HFFc6 (cell line): ENCODE measurements around the gene THSD7B. TPM values are rescaled to one million over a fixed set of nuclear protein-coding genes. Genes with fewer than 3 reads are reported as not detected.

Experiments used
- DNase-seq: peaks from one replicate; pipeline ENCODE4 v3.0.0-alpha.2; 2018
- H3K27ac Mint-ChIP-seq: 2 replicates; pipeline ENCODE4 v1.8.0; 2020; ENCODE audit warnings: mild to moderate bottlenecking, mixed read lengths
- H3K27me3 Mint-ChIP-seq: 2 replicates; pipeline ENCODE4 v1.8.0; 2021; ENCODE audit warnings: mild to moderate bottlenecking, moderate library complexity, mixed read lengths; ENCODE audit not compliant: insufficient read depth
- H3K36me3 Mint-ChIP-seq: 2 replicates; pipeline ENCODE4 v1.8.0; 2021; ENCODE audit warnings: low read depth, mixed read lengths
- H3K4me1 Mint-ChIP-seq: 2 replicates; pipeline ENCODE4 v1.8.0; 2020; ENCODE audit warnings: low read depth, mixed read lengths
- H3K4me3 Mint-ChIP-seq: 2 replicates; pipeline ENCODE4 v1.8.0; 2020; ENCODE audit warnings: mild to moderate bottlenecking, moderate library complexity, mixed read lengths
- H3K9me3 Mint-ChIP-seq: 2 replicates; pipeline ENCODE4 v1.8.0; 2020; ENCODE audit warnings: mild to moderate bottlenecking, mixed read lengths
- total RNA-seq, 6 experiments: library from RNA; stranded (reverse); fragmentation: NEBNext Ultra II Directional; extraction: Animal tissue kit (Norgen Biotek cat#: 25700); gene quantifications; 2 replicates in 1 of 6; 3 replicates in 5 of 6; pipeline ENCODE4 v1.2.3, GENCODE V29; 2021
- TF ChIP-seq, protein P1 (sequence below): fragments of 200-600 bp; sonication (generic); IDR thresholded peaks from 2 replicates; pipeline ENCODE4 v1.5.0; 2021; ENCODE audit warnings: antibody characterized with exemption, mild to moderate bottlenecking

THSD7B gene
- total RNA-seq, 6 experiments from 2014 or later, result 0.10 to 0.25 (median 0.22) TPM; not detected in 2

DNA sequence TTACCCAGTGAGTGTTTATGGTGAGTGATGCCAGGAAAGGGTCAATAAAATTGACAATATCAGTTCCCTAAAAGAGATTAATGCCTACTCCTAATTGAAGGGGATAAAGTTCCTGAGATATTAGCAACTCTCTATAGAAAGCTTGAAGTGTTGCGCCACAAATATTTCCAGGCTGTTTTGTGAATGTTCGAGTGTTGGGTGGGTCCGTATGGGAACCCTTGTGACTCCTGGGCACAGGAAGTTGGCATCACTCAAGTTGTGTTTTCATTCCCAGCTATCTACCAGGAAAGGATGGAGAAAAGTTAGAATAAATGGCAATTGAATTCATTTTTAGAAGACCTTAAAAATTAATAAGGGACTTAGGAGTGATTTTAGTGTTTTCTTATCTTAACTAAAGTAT is 472.7 kb downstream of the THSD7B start:
- DNase-seq, result no peak
- H3K27me3 Mint-ChIP-seq, result no peaks in the 10 kb centered on the region; the same call in 1 of the 2 replicates
- peaks cover 14% of the 10 kb centered on the region; the same call in 1 of the 2 replicates for H3K36me3 Mint-ChIP-seq
- no peaks in the 10 kb centered on the region for H3K9me3 Mint-ChIP-seq
- peaks cover 25% of the 10 kb centered on the region for H3K4me1 Mint-ChIP-seq
- TF ChIP-seq, protein P1, sequence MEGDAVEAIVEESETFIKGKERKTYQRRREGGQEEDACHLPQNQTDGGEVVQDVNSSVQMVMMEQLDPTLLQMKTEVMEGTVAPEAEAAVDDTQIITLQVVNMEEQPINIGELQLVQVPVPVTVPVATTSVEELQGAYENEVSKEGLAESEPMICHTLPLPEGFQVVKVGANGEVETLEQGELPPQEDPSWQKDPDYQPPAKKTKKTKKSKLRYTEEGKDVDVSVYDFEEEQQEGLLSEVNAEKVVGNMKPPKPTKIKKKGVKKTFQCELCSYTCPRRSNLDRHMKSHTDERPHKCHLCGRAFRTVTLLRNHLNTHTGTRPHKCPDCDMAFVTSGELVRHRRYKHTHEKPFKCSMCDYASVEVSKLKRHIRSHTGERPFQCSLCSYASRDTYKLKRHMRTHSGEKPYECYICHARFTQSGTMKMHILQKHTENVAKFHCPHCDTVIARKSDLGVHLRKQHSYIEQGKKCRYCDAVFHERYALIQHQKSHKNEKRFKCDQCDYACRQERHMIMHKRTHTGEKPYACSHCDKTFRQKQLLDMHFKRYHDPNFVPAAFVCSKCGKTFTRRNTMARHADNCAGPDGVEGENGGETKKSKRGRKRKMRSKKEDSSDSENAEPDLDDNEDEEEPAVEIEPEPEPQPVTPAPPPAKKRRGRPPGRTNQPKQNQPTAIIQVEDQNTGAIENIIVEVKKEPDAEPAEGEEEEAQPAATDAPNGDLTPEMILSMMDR, result no peak
- H3K27ac Mint-ChIP-seq, result no peak overlapping the region
- no peak overlapping the region for H3K4me3 Mint-ChIP-seq

- Mint-ChIP-seq H3K36me3 (no peaks in the 10 kb centered on the region), H3K4me1 (peaks cover 52% of the 10 kb centered on the region), H3K27ac (no peak overlapping the region), H3K4me3 (no peak overlapping the region), H3K27me3 (no peaks in the 10 kb centered on the region; the same call in 1 of the 2 replicates), H3K9me3 (no peaks in the 10 kb centered on the region)
- DNase-seq, result no peak
- TF ChIP-seq, protein P1, result no peak
Measured at GRCh38 chr2:137249463-137250130, 484.3 kb downstream of the THSD7B start.

DNA sequence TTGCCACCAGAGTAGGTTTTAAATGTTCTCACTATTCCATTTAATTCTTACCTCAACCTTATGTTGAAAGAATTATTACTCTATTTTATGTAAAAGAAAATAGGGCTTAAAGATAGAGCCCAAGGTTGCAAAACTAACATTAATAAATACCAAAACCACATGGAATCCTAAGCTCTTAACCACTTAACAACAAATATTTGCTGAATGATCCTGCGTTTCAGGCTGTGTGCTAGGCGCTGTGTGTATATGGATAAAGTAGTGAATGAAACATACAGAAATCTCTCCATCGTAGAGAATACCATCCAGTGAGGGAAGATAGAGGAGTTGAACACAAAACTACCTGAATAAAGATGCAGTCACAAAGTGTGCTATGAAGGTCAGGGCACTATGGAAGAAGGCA is 485.1 kb downstream of the THSD7B start:
- Mint-ChIP-seq H3K27ac (no peak overlapping the region), H3K4me1 (peaks cover 60% of the 10 kb centered on the region), H3K9me3 (no peaks in the 10 kb centered on the region), H3K4me3 (no peak overlapping the region), H3K27me3 (no peaks in the 10 kb centered on the region; the same call in 1 of the 2 replicates), H3K36me3 (no peaks in the 10 kb centered on the region)
- TF ChIP-seq, protein P1, result no peak
- no peak for DNase-seq

DNA sequence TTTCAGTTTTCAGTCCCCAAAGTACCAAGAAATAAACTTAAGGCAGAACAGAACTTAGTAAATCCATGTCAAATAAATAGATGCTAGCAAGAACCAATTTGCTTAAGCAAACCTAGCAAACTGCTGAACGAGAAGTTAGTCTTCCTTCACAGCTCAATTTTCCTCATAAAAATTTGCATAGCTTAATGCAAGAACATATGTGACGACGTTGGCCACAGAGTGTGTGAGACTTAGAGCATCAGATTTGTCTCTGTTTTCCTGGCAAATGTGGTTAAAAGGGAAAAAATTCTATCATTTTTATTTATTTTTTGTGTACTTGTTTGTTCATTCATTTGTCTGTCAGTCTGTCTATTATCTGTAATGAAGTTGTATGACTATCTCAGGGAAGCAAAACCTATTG is 485.7 kb downstream of the THSD7B start:
- no peak overlapping the region for H3K4me3 Mint-ChIP-seq
- no peak for DNase-seq
- H3K4me1 Mint-ChIP-seq, result peaks cover 66% of the 10 kb centered on the region
- TF ChIP-seq, protein P1, result no peak
- H3K27ac Mint-ChIP-seq, result no peak overlapping the region
- H3K36me3 Mint-ChIP-seq, result no peaks in the 10 kb centered on the region
- H3K9me3 Mint-ChIP-seq, result no peaks in the 10 kb centered on the region
- no peaks in the 10 kb centered on the region; the same call in 1 of the 2 replicates for H3K27me3 Mint-ChIP-seq

DNA sequence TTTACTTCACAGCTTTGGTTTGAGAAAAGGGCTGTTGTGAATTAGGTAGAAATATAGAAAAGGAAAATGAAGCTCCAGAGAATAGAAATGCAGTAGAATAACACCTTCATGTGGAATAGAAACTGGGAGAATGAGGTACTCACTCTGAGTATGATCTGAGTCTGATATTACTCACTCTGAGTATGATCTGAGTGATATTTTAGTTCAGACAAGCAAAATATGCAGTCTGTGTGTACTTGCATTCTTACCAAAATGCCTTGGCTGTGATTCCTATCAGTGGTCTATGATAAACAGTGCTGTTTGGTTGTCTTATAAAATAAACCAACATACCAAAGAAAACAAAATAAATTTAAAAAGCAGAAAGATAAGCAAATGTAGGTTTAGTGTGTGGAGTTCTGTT is 487.6 kb downstream of the THSD7B start:
- H3K4me3 Mint-ChIP-seq, result no peak overlapping the region
- no peaks in the 10 kb centered on the region for H3K36me3 Mint-ChIP-seq
- TF ChIP-seq, protein P1, result no peak
- peaks cover 79% of the 10 kb centered on the region for H3K4me1 Mint-ChIP-seq
- peak overlapping the region; percentile 40 for H3K27ac Mint-ChIP-seq
- DNase-seq, result peak; percentile 79
- no peaks in the 10 kb centered on the region for H3K9me3 Mint-ChIP-seq
- H3K27me3 Mint-ChIP-seq, result no peaks in the 10 kb centered on the region; the same call in none of the 2 replicates
